ENCODE data around the gene MAST1.
"Not testable (repeated sequence)": the region's sequence is repeated elsewhere in the genome, so short reads cannot be mapped to it uniquely, and the experiment has no call there.

MAST1 gene

DNA sequence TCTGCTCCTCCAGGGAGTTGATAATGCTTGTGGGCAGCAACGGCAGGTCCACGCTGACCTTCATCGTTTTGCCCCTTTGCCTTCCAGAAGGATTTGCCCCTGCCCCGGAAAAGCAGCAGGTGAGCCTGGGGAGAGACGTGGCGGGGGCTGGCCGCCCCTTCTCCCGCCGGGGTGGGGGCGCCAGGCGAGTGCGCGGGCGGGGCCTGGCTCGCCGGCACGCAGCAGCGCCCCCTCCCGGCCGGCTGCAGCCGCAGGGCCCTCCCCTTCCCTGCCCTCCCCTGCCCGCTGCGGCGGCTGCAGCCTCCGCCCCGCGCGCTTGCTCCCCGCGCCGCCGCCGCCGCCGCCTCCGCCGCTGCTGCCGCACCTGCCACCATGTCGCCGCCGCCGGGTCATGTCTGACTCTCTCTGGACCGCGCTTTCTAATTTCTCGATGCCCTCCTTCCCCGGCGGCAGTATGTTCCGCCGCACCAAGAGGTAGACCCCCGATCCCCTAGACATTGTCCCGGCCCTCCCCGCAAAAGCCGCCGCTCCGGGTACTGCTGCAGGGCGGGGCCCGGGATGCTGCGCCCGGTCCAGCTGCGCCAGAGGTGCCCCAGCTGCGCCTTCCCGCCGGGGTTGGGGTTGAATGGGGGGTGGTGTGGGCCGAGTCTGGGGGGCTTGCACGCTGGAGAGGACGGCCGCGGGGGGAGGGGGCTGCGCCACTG, at the start of gene MAST1:
TSS of gene MAST1 (plus strand) at position 334 of the 704 bp plus-strand sequence. CDS start at position 392, 58 bp downstream.
- DNase-seq, result no peak

DNA sequence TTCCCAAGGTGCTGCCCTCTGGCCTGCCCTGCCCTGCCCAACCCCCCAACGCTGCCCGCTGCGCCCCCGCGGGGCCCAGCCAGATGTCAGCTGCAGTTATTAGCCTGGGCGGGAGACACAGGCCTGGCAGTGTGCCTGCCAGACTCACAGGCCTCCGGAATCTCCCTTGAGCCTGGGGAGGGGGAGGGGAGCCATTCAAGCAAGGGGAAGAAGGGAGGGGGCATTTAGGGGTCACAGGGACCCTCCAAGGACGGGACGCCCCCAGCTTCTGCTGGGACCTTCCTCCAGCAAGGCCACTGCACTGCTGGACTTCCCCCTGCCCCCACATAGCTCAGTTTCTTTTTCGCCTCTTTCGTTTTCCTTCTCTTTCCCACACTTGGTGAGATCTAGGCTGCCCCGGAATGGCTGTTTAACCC, 49.6 kb upstream of the MAST1 start:
- no peak for DNase-seq

DNA sequence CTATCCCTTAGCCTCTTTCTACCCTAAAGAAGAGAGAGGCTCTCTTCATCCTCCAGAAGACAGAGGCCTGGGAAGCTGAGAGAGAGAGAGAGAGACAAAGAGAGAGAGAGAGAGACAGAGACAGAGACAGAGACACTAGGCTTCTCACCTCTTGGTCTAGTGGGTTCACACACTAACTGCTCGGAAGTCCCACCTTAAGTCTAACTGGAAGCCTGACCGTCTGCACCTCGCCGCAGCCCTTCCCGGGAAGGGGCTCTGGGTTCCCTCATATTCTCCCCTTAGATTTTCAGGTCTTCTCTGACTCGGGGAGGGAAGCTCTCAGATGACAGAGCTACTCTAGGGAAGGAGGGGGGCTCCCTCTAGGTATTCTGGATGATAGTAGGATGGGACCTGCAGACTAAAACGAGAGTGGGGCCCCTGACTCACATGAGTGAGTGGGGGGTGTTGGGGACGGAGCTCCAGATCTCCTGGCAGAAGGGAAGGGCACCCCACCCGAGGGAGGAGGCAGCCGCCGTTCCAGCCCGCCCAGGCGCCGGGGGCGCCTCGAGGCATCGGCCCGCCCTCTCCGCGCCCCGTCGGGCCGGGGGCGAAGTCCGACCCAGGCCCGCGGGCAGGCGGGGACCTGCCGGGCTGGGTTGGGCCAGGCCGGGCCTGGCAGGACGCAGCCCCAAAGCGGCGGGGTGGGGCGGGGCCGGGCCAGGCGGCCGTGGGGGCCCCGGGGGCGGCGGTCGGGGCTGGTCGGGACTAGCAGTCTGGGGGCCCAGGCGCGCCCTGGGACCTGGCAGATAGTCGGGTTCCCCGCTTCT, 49.0 kb upstream of the MAST1 start:
- no peak for DNase-seq

DNA sequence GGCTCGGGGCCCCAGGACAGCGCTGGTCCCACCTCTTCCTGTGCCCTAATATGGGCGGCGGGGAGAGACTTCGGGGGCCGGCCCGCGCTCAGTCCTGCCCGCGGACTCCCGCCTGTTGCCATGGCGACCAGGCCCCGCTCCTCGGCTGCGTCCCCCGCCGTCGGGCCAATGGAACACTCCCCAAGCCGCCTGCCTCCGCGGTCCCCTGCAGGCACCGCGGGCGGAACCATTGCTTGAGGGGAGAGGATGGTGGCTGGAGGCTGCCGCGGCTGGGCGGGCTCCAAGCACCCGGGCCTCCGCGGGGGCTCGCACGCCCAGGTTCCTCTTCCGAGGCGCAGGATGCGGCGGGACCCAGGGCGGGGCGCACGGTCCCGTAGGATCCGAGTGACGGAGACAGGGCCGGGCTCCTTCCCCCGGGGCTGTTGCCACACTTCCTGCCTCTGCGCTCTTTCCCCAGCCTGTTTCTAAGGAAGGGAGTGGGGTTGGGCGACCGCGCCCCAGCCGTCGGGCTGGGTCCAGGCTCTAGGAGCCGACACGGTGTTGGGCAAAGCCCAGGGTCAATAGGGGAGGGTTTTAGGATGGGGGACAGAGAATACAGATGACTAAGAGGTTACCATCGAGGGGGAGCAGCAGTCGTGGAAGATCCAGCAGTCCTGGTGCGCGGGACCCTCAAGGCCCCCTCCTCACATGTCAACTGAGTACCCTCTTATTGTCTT, 48.3 kb upstream of the MAST1 start:
- DNase-seq, result no peak

- no peak for DNase-seq
These were observed 47.5 kb upstream of the MAST1 start for GRCh38 chr19:12790628-12791344.

GRCh38 chr19:12791345-12792050, 46.8 kb upstream of the MAST1 start, which contains the start of gene JUNB:
Gene JUNB, plus strand, starts transcription at chr19:12791486. Its CDS starts 286 bp downstream, at chr19:12791772.
- DNase-seq, result no peak

GRCh38 chr19:12792051-12792852, 46.1 kb upstream of the MAST1 start:
- no peak for DNase-seq

DNA sequence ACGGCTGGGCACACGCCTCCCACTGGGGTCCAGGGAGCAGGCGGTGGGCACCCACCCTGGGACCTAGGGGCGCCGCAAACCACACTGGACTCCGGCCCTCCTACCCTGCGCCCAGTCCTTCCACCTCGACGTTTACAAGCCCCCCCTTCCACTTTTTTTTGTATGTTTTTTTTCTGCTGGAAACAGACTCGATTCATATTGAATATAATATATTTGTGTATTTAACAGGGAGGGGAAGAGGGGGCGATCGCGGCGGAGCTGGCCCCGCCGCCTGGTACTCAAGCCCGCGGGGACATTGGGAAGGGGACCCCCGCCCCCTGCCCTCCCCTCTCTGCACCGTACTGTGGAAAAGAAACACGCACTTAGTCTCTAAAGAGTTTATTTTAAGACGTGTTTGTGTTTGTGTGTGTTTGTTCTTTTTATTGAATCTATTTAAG, 45.4 kb upstream of the MAST1 start:
- no peak for DNase-seq

DNA sequence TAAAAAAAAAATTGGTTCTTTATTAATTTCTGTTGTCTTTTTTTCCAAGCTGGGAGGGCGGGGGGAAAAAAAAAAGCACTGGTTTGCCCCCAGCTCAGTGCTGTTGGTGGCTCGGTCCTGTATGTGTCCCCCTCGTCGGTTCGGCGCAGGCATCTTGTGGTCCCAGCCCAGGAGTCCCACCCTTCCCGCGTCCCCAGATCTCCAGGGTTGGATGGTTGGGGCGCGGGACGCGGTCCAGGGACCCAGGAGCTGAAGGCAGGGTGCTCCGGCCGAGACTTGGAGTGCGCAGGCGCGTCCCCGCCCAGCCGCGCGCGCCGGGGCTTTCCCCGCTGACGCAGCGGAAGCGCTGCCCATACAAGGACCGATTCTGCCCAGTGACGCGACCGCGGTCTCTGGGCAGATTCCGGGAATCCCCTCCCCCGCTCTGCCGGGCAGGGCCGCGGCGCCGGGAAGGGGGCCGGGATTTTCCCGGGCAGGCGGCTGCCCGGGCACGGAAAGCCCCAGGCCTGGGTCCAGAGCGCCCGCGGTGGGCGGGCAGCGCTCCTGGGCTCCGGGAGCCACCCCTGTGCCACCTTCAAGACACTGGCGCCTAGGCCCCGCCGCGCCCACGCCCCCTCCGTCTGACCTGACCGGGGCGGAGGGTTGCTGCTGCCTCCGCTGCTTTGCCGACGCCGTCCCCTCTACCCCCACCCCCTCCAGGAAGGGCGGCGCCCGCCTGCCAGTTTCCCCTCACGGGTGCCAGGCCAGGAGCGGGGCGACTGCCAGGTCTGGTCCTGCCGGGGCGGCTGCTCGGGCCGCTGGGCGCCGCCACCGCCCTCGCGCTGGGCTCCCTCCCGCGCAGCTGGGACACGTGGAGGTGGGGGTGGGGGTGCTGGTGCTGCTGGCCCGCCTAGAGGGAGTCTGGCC, 44.8 kb upstream of the MAST1 start:
- DNase-seq, result no peak

DNA sequence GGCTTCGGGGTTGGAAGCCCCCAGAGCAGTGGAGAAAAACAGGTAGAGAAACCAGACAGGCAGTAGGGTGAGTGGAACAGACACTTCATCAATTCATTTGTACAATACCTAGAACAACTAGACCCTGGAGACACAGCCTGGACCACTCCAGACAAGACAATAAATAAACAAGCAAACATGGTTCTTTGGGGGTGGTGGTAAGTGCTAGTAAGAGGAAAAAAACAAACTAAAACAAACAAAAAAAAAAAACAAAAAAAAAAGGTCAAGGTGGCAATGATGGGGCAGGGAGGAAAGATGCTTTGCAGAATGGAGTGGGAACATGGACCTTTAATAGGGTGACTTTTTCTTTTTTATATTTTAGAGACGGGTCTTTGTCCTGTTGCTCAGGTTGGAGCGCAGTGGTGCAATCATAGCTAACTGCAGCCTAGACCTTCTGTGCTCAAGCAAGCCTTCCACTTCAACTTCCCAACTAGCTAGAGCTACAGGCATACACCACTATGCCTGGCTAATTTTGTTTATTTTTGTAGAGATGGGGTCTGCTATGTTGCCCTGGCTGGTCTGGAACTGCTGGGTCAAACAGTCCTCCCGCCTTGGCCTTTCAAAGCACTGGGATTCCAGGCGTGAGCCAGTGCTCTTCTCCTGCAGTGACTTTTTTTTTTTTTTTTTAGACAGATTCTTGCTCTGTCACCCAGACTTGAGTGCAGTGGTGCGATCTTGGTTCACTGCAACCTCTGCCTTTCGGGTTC, 43.9 kb upstream of the MAST1 start:
- DNase-seq, result no peak

DNA sequence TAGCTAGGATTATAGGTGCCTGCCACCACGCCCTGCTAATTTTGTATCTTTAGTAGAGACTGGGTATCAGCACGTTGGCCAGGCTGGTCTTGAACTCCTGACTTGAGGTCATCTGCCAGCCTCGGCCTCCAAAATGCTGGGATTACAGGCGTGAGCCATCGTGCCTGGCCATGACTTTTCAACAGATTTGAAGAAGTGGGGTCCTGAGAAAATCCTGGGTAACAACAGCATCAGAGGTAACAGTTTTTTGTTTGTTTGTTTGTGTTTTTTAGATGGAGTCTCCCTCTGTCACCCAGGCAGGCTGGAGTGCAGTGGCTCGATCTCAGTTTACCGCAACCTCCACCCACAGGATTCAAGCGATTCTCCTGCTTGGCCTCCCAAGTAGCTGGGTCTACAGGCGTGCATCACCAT, 43.3 kb upstream of the MAST1 start:
- DNase-seq, result no peak

DNA sequence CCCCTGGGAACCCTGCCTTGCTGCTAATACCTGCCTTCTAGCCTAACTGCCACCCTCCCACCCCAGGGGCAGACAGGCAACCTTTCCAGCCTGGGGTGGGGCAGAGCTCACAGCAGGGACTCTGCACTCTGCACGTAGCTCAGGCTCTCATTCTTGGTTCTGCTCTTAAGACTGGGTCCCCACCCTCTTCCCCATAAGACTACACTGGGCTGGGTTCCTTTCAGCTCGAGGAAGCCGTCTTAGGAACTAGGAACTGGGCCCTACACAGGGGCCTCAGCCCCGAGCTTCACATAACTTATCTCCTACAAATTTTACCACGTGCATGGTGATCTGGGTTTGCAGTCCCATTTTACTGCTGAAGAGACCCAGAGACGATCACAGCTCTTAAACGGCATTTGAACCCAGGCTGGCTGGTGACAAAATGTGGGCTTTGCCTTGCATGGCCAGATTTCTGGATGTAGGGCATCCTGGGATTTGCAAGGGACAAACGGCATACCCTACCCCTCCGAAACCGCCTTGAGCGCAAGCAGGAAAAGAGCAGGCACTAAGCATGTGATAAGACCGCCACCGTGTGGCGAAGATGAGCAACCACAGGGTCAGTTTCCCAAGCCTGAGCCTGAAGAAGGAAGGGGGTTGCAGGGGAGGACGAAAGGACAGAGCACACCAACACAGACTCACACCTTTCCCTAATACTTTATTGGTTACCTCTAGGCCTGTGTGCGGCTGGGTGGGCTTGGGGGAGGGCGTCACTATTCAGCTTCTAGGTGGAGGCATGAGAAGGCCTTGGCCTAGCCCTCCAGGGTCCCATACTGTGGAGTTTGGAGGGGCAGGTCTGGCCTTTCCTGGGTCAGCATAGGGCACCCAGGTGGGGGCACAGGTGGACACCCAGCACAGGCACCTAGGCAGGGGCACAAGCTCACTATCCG, 41.9 kb upstream of the MAST1 start:
- no peak for DNase-seq

DNA sequence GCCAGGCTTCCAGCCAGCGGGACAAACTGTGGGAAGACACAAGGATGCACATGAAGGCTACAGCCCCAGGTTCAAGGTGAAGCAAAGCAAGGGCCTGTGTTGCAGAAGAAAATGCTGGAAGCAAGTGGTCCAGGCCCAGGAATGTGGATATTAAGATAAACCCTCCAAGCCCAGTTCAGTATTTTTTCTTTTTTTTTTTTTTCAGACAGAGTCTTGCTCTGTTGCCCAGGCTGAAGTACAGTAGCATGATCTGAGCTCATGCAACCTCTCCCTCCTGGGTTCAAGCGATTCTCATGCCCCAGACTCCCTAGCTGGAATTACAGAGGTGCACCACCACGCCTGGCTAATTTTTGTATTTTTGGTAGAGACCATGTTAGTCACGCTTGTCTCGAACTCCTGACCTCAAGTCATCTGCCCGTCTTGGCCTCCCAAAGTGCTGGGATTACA, 41.2 kb upstream of the MAST1 start:
- no peak for DNase-seq

GRCh38 chr19:12797607-12798006, 40.7 kb upstream of the MAST1 start:
- not testable (repeated sequence) for DNase-seq

GRCh38 chr19:12799742-12800465, 38.4 kb upstream of the MAST1 start:
- no peak for DNase-seq

- no peak for DNase-seq
These were observed 37.9 kb upstream of the MAST1 start for GRCh38 chr19:12800466-12800770.

GRCh38 chr19:12800923-12801465, 37.3 kb upstream of the MAST1 start:
- no peak for DNase-seq
